GM12891 (cell line): ENCODE results near the gene CEBPB.

Experiments
- POLR2A ChIP-seq: IDR thresholded peaks from 2 replicates; pipeline ENCODE4 v1.6.1; 2011; ENCODE audit warnings: low read depth, low read length, control low read depth
- POLR2AphosphoS5 ChIP-seq: IDR thresholded peaks from 2 replicates; pipeline ENCODE4 v1.6.1; 2011; ENCODE audit warnings: low read depth, low read length, control low read depth

- no peak for TF ChIP-seq POLR2A
- TF ChIP-seq POLR2AphosphoS5 = no peak
Measured at GRCh38 chr20:50238081-50238800, 47.6 kb downstream of the CEBPB start.
